ENCODE results near the gene NSL1.
"Not testable (repeated sequence)": the region's sequence is repeated elsewhere in the genome, so short reads cannot be mapped to it uniquely, and the experiment has no call there.

DNA sequence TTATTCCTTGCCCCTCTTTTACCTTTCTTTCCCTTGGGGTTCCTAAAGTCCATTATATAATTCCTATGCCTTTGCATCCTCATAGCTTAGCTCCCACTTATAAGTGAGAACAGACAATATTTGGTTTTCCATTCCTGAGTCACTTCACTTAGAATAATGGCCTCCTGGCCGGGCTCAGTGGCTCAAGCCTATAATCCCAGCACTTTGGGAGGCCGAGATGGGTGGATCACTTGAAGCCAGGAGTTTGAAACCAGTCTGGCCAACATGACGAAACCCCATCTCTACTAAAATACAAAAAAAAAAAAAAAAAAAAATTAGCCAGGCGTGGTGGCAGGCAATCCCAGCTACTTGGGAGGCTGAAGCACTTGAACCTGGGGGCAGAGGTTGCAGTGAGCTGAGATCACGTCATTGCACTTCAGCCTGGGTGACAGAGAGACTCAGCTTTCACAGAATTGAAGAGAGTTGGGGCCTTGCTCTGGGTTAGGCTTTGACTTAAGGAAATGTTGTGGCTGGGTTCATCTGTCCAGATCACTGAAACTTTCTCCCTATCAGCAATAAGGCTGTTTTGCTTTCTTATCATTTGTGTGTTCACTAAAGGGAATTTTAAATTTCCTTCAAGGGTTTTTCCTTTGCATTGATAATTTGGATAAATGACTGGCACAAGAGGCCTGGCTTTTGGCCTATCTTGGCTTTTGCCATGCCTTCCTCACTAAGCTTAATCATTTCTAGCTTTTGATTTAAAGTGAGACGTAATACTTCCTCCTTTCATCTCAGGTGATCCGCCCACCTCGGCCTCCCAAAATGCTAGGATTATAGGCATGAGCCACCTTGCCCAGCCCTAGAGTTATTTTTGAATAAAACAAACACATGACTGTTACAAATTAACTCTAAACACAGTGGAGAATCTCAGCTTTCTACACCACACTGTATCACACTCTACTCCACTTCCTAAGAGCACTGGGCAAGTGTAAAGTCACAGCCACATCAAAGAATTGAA, 41.9 kb upstream of the NSL1 start:
- TF ChIP-seq, protein P1, sequence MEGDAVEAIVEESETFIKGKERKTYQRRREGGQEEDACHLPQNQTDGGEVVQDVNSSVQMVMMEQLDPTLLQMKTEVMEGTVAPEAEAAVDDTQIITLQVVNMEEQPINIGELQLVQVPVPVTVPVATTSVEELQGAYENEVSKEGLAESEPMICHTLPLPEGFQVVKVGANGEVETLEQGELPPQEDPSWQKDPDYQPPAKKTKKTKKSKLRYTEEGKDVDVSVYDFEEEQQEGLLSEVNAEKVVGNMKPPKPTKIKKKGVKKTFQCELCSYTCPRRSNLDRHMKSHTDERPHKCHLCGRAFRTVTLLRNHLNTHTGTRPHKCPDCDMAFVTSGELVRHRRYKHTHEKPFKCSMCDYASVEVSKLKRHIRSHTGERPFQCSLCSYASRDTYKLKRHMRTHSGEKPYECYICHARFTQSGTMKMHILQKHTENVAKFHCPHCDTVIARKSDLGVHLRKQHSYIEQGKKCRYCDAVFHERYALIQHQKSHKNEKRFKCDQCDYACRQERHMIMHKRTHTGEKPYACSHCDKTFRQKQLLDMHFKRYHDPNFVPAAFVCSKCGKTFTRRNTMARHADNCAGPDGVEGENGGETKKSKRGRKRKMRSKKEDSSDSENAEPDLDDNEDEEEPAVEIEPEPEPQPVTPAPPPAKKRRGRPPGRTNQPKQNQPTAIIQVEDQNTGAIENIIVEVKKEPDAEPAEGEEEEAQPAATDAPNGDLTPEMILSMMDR (IDR thresholded peaks at IDR 0.05): not testable (repeated sequence)
- not testable (repeated sequence) for TF ChIP-seq POLR2A, EP300 (IDR thresholded peaks at IDR 0.05)
- TF ChIP-seq POLR2AphosphoS5 (IDR thresholded peaks at IDR 0.05): peak in 2 of 3 donors; percentile 31 to 64

All from stomach (tissue), 4 donors.